Calu3 (cell line): ENCODE measurements around the gene AAK1. TPM values are rescaled to one million over a fixed set of nuclear protein-coding genes. Genes with fewer than 3 reads are reported as not detected.

Experiments
- BruUV-seq: library from RNA; stranded (reverse); fragments of 400-500 nt; replicated peaks from 2 replicates; lab custom pipeline; 2021; lab: Mats Ljungman, UMichigan
- CTCF ChIA-PET: fragments of 300-600 bp; sonication (Branson Sonifier 250); formaldehyde crosslinking; loops from one replicate; lab custom pipeline; 2022; ENCODE audit warnings: antibody characterized with exemption; lab: Charles Lee
- DNase-seq: peaks from one replicate; pipeline ENCODE4 v3.0.0; 2022
- H3K27ac Mint-ChIP-seq: one replicate; pipeline ENCODE4 v1.8.0; 2022; ENCODE audit warnings: mixed read lengths; ENCODE audit not compliant: unreplicated experiment
- H3K27me3 Mint-ChIP-seq: one replicate; pipeline ENCODE4 v1.8.0; 2022; ENCODE audit warnings: mixed read lengths; ENCODE audit not compliant: unreplicated experiment
- H3K36me3 Mint-ChIP-seq: one replicate; pipeline ENCODE4 v1.8.0; 2022; ENCODE audit warnings: mild to moderate bottlenecking, moderate library complexity, mixed read lengths; ENCODE audit not compliant: insufficient read depth, unreplicated experiment
- H3K4me1 Mint-ChIP-seq: one replicate; pipeline ENCODE4 v1.8.0; 2022; ENCODE audit warnings: mild to moderate bottlenecking, low read depth, mixed read lengths; ENCODE audit not compliant: unreplicated experiment
- H3K4me3 Mint-ChIP-seq: one replicate; pipeline ENCODE4 v1.8.0; 2022; ENCODE audit warnings: mild to moderate bottlenecking, low read depth, moderate library complexity, mixed read lengths; ENCODE audit not compliant: unreplicated experiment
- H3K9me3 Mint-ChIP-seq: one replicate; pipeline ENCODE4 v1.8.0; 2022; ENCODE audit warnings: low read depth, mixed read lengths; ENCODE audit not compliant: unreplicated experiment
- intact Hi-C: fragments of 100-400 bp; cut with micrococcal nuclease; formaldehyde crosslinking; loops from one replicate; pipeline ENCODE4 v1.10.0; 2022; ENCODE audit not compliant: unreplicated experiment
- total RNA-seq: library from RNA; stranded (reverse); gene quantifications from 2 replicates; pipeline ENCODE4 v1.2.3, GENCODE V29; 2022
- TF ChIP-seq, protein P1 (sequence below): fragments of 200-600 bp; IDR thresholded peaks from one replicate; pipeline ENCODE4 v1.8.0; 2022; ENCODE audit warnings: antibody characterized with exemption; ENCODE audit not compliant: unreplicated experiment

AAK1 gene
- total RNA-seq, 1 experiment from 2014 or later, result 46.7 TPM

DNA sequence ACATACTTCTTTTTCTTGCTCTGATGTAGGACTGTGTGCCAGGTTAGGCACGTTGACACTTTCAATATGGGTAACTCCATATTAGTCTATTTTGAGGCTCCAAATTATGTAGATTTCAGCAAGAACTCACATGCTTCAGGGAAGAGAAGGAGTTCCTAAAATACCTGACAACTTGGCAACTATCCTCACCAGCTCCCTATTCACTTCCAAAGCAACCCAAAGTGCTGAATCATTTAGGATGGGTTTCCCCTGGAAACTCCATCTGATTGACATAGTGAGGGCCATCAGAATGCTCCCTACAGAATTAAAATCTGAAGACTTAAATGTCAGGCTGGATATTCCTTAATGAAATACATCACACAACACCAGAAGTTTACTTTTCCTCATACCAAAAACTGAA is 173.8 kb downstream of the AAK1 start:
- no peaks in the 10 kb centered on the region for H3K27me3 Mint-ChIP-seq
- H3K4me1 Mint-ChIP-seq, result no peaks in the 10 kb centered on the region
- no peak overlapping the region for H3K27ac Mint-ChIP-seq
- no peaks in the 10 kb centered on the region for H3K36me3 Mint-ChIP-seq
- no TSS peak for BruUV-seq
- TF ChIP-seq, protein P1, sequence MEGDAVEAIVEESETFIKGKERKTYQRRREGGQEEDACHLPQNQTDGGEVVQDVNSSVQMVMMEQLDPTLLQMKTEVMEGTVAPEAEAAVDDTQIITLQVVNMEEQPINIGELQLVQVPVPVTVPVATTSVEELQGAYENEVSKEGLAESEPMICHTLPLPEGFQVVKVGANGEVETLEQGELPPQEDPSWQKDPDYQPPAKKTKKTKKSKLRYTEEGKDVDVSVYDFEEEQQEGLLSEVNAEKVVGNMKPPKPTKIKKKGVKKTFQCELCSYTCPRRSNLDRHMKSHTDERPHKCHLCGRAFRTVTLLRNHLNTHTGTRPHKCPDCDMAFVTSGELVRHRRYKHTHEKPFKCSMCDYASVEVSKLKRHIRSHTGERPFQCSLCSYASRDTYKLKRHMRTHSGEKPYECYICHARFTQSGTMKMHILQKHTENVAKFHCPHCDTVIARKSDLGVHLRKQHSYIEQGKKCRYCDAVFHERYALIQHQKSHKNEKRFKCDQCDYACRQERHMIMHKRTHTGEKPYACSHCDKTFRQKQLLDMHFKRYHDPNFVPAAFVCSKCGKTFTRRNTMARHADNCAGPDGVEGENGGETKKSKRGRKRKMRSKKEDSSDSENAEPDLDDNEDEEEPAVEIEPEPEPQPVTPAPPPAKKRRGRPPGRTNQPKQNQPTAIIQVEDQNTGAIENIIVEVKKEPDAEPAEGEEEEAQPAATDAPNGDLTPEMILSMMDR, result no peak
- H3K9me3 Mint-ChIP-seq, result no peaks in the 10 kb centered on the region
- CTCF ChIA-PET, result interaction anchor here (1.3 kb wide), 1 partner anchor 33 kb away, joined by 3 read pairs; the partner anchor contains the start of gene NFU1
- no peak for DNase-seq
- no peak overlapping the region for H3K4me3 Mint-ChIP-seq
- intact Hi-C loops, result no loop called here

GRCh38 chr2:69469375-69469774 is 174.2 kb downstream of the AAK1 start:
- no peak overlapping the region for H3K4me3 Mint-ChIP-seq
- intact Hi-C loops, result no loop called here
- H3K9me3 Mint-ChIP-seq, result no peaks in the 10 kb centered on the region
- no peak overlapping the region for H3K27ac Mint-ChIP-seq
- TF ChIP-seq, protein P1, result no peak
- DNase-seq, result no peak
- no peaks in the 10 kb centered on the region for H3K4me1 Mint-ChIP-seq
- CTCF ChIA-PET, result no interaction called here
- H3K36me3 Mint-ChIP-seq, result no peaks in the 10 kb centered on the region
- H3K27me3 Mint-ChIP-seq, result no peaks in the 10 kb centered on the region
- BruUV-seq, result no TSS peak

DNA sequence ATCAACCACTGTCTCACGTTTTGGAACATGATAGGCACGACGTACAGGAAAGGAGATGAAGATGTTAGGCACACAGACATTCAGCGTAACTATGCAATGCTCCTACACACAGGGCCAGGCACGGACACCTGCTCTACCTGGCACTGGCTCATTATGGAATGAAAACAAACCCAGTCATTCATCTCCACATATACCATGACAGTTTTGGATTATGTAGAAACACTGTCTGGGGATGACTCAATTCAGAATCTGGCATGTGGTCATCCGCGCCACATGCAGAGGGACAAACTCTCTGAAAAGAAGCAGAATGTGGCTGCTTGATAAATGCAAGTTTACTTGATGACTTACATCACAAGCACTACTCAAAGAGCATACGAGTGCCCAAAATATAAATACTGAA is 176.8 kb downstream of the AAK1 start:
- BruUV-seq, result no TSS peak
- no peaks in the 10 kb centered on the region for H3K27me3 Mint-ChIP-seq
- CTCF ChIA-PET, result no interaction called here
- no peaks in the 10 kb centered on the region for H3K9me3 Mint-ChIP-seq
- intact Hi-C loops, result no loop called here
- peaks cover 4% of the 10 kb centered on the region for H3K36me3 Mint-ChIP-seq
- no peak overlapping the region for H3K4me3 Mint-ChIP-seq
- no peak for DNase-seq
- TF ChIP-seq, protein P1, result no peak
- no peaks in the 10 kb centered on the region for H3K4me1 Mint-ChIP-seq
- no peak overlapping the region for H3K27ac Mint-ChIP-seq

GRCh38 chr2:69465513-69466456 is 177.8 kb downstream of the AAK1 start:
- CTCF ChIA-PET, result no interaction called here
- no peak overlapping the region for H3K4me3 Mint-ChIP-seq
- DNase-seq, result no peak
- H3K27me3 Mint-ChIP-seq, result no peaks in the 10 kb centered on the region
- BruUV-seq, result no TSS peak
- TF ChIP-seq, protein P1, result no peak
- intact Hi-C loops, result no loop called here
- no peaks in the 10 kb centered on the region for H3K4me1 Mint-ChIP-seq
- H3K36me3 Mint-ChIP-seq, result peaks cover 4% of the 10 kb centered on the region
- H3K9me3 Mint-ChIP-seq, result no peaks in the 10 kb centered on the region
- H3K27ac Mint-ChIP-seq, result no peak overlapping the region
